B cell (primary cell): ENCODE measurements around the gene NWD2. TPM values are rescaled to one million over a fixed set of nuclear protein-coding genes. Genes with fewer than 3 reads are reported as not detected.

Experiments used
- ATAC-seq: fragments of 200-7000 bp; cut with Tn5 transposase; one replicate; pipeline ENCODE4 v1.10.0; 2021; ENCODE audit warnings: low read depth, mild to moderate bottlenecking, moderate number of reproducible peaks, moderate library complexity
- CTCF ChIA-PET: fragments of 350-600 bp; sonication (Branson Sonifier 250); formaldehyde crosslinking; loops from one replicate; lab custom pipeline; 2021; ENCODE audit warnings: antibody characterized with exemption, inconsistent platforms; lab: Charles Lee
- POLR2A ChIA-PET: fragments of 350-600 bp; sonication (Branson Sonifier 250); formaldehyde crosslinking; loops from one replicate; lab custom pipeline; 2021; ENCODE audit warnings: antibody characterized with exemption; lab: Charles Lee
- DNase-seq: peaks from one replicate; pipeline ENCODE4 v3.0.0; 2013
- H2AFZ ChIP-seq: 2 replicates; pipeline ENCODE4 v1.6.1; 2012; ENCODE audit warnings: mild to moderate bottlenecking, low read depth, low read length; ENCODE audit not compliant: insufficient read depth, poor library complexity, severe bottlenecking
- H3K27ac ChIP-seq, 2 donors: 1 replicate in 1 of 2; 2 replicates in 1 of 2; pipeline ENCODE4 v1.5.1; 2012 to 2013; ENCODE audit warnings: low read length in 2 of 2, mild to moderate bottlenecking in 2 of 2, moderate library complexity in 1 of 2
- H3K27me3 ChIP-seq, 4 experiments: fragments of 200-600 bp in 1 of 4; sonication (generic) in 1 of 4; replicated peaks in 1 of 4; 1 replicate in 2 of 4; 2 replicates in 2 of 4; pipeline versions ENCODE4 v1.6.1 to v1.7.0; 2013 to 2016; ENCODE audit warnings: low read length in 3 of 4, mild to moderate bottlenecking in 2 of 4, mixed read lengths in 1 of 4, moderate library complexity in 1 of 4; ENCODE audit not compliant: insufficient read depth in 4 of 4, control insufficient read depth in 3 of 4; ENCODE audit errors: control extremely low read depth in 1 of 4
- H3K36me3 ChIP-seq, 2 experiments: replicated peaks in 1 of 2; 1 replicate in 1 of 2; 2 replicates in 1 of 2; pipeline versions ENCODE4 v1.6.1 to v1.7.1; 2013; ENCODE audit warnings: low read length in 1 of 2; ENCODE audit not compliant: insufficient read depth in 2 of 2, control insufficient read depth in 1 of 2; ENCODE audit errors: control extremely low read depth in 1 of 2, extremely low read depth in 1 of 2
- H3K4me1 ChIP-seq, 2 donors: fragments of 200-600 bp in 1 of 2; sonication (generic) in 1 of 2; 1 replicate in 1 of 2; 2 replicates in 1 of 2; pipeline versions ENCODE4 v1.5.1 to v1.6.1; 2013 to 2017; ENCODE audit warnings: low read length in 2 of 2; ENCODE audit not compliant: control insufficient read depth in 2 of 2, insufficient read depth in 2 of 2
- H3K4me2 ChIP-seq: replicated peaks from 2 replicates; pipeline ENCODE3; 2012; ENCODE audit warnings: mild to moderate bottlenecking, low read depth, low read length; ENCODE audit not compliant: poor library complexity, severe bottlenecking
- H3K4me3 ChIP-seq, 5 experiments: fragments of 200-600 bp in 1 of 5; sonication (generic) in 1 of 5; 1 replicate in 3 of 5; 2 replicates in 2 of 5; pipeline versions ENCODE4 v1.5.1 to v1.7.0; 2011 to 2016; ENCODE audit warnings: low read length in 4 of 5, mild to moderate bottlenecking in 4 of 5, low read depth in 2 of 5, control low read depth in 1 of 5, moderate library complexity in 1 of 5; ENCODE audit not compliant: insufficient read depth in 1 of 5; ENCODE audit errors: control extremely low read depth in 1 of 5, extremely low read depth in 1 of 5
- H3K79me2 ChIP-seq: fragments of 200-600 bp; sonication (generic); one replicate; pipeline ENCODE4 v1.6.0; 2016; ENCODE audit warnings: low read length; ENCODE audit not compliant: control insufficient read depth, insufficient read depth
- H3K9ac ChIP-seq: fragments of 200-600 bp; sonication (generic); 2 replicates; pipeline ENCODE4 v1.6.1; 2017; ENCODE audit warnings: mild to moderate bottlenecking, low read length, moderate library complexity
- H3K9me3 ChIP-seq, 3 donors: one replicate each; pipeline versions ENCODE4 v1.6.1 to v1.7.1; 2013; ENCODE audit warnings: low read length in 2 of 3; ENCODE audit not compliant: control insufficient read depth in 2 of 3, insufficient read depth in 1 of 3; ENCODE audit errors: control extremely low read depth in 1 of 3
- H4K20me1 ChIP-seq: 2 replicates; pipeline ENCODE4 v1.6.0; 2012; ENCODE audit warnings: mild to moderate bottlenecking, low read length; ENCODE audit not compliant: insufficient read depth, control insufficient read depth, poor library complexity, severe bottlenecking
- H3K27ac Mint-ChIP-seq: one replicate; pipeline ENCODE4 v1.8.0; 2021; ENCODE audit warnings: mixed read lengths
- H3K27me3 Mint-ChIP-seq: one replicate; pipeline ENCODE4 v1.8.0; 2021; ENCODE audit warnings: mixed read lengths
- H3K4me1 Mint-ChIP-seq: one replicate; pipeline ENCODE4 v1.8.0; 2021; ENCODE audit warnings: mixed read lengths
- H3K4me3 Mint-ChIP-seq: one replicate; pipeline ENCODE4 v1.8.0; 2021; ENCODE audit warnings: mixed read lengths
- H3K9me3 Mint-ChIP-seq: one replicate; pipeline ENCODE4 v1.8.0; 2022; ENCODE audit warnings: mixed read lengths; ENCODE audit not compliant: insufficient read depth
- CTCF ChIP-seq: fragments of 200-600 bp; IDR thresholded peaks from one replicate; pipeline ENCODE4 v1.8.0; 2022; ENCODE audit warnings: antibody characterized with exemption, mild to moderate bottlenecking
- EZH2 ChIP-seq: IDR thresholded peaks from 2 replicates; pipeline ENCODE4 v1.6.1; 2012; ENCODE audit warnings: borderline replicate concordance, low read depth, mild to moderate bottlenecking, moderate library complexity, low read length; ENCODE audit not compliant: insufficient read depth, poor library complexity, severe bottlenecking
- WGBS: methylation state at CpG from one replicate; pipeline ENCODE4 v1.1.5; 2013; ENCODE audit warnings: missing lambda C conversion rate; ENCODE audit not compliant: insufficient coverage; 5-methylcytosine and 5-hydroxymethylcytosine counted together
- intact Hi-C: fragments of 100-400 bp; cut with micrococcal nuclease; formaldehyde crosslinking; loops from one replicate; pipeline ENCODE4 v1.10.0; 2022
- polyA plus RNA-seq: library from polyadenylated mRNA; depleted of rRNA; stranded (reverse); fragments of >200 nt; gene quantifications from 2 replicates; pipeline ENCODE4 v1.2.3, GENCODE V29; 2012
- total RNA-seq, 2 donors: library from RNA; stranded (reverse); fragments of 120-200 nt in 1 of 2; gene quantifications; 1 replicate in 1 of 2; 2 replicates in 1 of 2; pipeline versions ENCODE4 v1.2.3 to v1.2.4, GENCODE V29; 2013 to 2022

Gene NWD2
- total and polyA plus RNA-seq, 2 donors (not counting 1 experiment from before 2014, with no cell fraction given), result not detected

DNA sequence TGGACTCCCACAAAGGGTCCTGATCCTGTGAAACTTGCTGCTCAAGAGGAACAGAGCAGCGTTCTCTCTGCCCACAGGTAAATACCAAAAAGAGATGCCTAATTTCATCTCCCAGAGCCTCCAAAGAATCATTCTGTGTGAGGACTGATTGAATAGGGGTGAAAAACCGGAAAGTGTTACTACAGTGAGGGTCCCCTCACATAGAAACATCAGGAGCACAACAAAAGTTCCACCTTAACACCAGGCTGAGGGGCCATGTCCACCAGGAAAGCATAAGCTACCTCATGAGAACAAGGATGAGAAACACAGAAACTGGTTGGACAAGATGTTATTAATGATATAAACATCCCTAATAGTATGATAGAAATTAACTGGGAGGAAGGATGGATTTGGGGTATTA lies 140.9 kb downstream of the NWD2 start:
- Histone ChIP-seq H3K27ac (no peak overlapping the region), H3K4me3 (no peak overlapping the region), H3K79me2 (no peaks in the 10 kb centered on the region), H3K27me3 (no peaks in the 10 kb centered on the region), H3K9ac (no peak overlapping the region), H2AFZ (no peak overlapping the region), H3K36me3 (no peaks in the 10 kb centered on the region), H3K9me3 (no peaks in the 10 kb centered on the region), H4K20me1 (no peaks in the 10 kb centered on the region), H3K4me1 (no peaks in the 10 kb centered on the region), H3K4me2 (no peak overlapping the region)
- Mint-ChIP-seq H3K27me3 (peaks cover 15% of the 10 kb centered on the region), H3K27ac (no peak overlapping the region), H3K4me3 (no peak overlapping the region), H3K9me3 (no peaks in the 10 kb centered on the region), H3K4me1 (no peaks in the 10 kb centered on the region)
- CTCF ChIA-PET, result interaction anchor here (0.6 to 1.7 kb wide), 3 partner anchors 8 to 11 kb away, joined by 3 to 4 read pairs (median 3); no protein-coding TSS in a partner anchor
- DNase-seq (no peak), ATAC-seq (no peak)
- TF ChIP-seq EZH2 (no peak), CTCF (no peak)
- no CpG with 5 or more reads among the region's 2 CpGs for WGBS
- intact Hi-C loops, result no loop called here
- POLR2A ChIA-PET, result no interaction called here

DNA sequence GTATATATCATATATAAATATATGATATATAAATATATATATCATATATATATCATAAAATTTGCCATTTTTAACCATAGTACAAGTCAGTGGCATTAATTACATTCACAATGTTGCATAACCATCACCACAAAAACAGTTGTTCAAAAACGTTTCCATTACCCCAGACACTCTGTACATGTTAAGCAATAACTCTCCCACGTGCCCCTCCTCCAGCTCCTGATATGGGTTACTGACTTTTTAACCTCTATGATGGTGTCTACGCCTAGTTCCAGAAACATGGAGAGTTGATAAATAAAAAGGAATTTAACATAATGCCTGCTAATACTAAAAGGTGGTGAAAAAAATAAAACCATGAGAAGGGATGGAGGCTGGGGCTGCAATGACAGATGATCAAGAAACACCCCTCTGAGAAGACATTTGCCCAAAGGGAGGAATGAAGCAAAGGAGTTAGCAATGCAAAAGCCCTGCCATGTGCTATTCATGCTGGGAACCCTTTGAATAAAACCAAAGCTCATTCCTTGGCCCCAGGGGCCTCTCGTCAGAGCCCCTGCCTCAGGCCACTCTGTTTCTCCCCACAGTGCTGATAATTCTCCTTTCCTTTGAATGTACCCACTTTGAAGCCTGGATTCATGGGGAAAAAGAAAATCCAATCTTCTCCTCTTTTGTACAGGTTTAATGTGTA lies 144.3 kb downstream of the NWD2 start:
- H3K4me3 ChIP-seq, result no peak overlapping the region
- no peaks in the 10 kb centered on the region for H3K27me3 ChIP-seq
- ChIA-PET POLR2A (no interaction called here), CTCF (interaction anchor here (0.9 to 2.0 kb wide), 4 partner anchors 8 to 16 kb away, joined by 3 to 11 read pairs (median 6); no protein-coding TSS in a partner anchor)
- intact Hi-C loops, result no loop called here
- H3K9me3 ChIP-seq, result no peaks in the 10 kb centered on the region
- H3K4me2 ChIP-seq, result no peak overlapping the region
- no peaks in the 10 kb centered on the region for H3K9me3 Mint-ChIP-seq
- no peaks in the 10 kb centered on the region for H3K4me1 ChIP-seq
- no peak overlapping the region for H3K9ac ChIP-seq
- H3K36me3 ChIP-seq, result no peaks in the 10 kb centered on the region
- no peak for DNase-seq
- H3K4me3 Mint-ChIP-seq, result no peak overlapping the region
- H3K27ac Mint-ChIP-seq, result no peak overlapping the region
- peaks cover 10% of the 10 kb centered on the region for H3K27me3 Mint-ChIP-seq
- no peak overlapping the region for H2AFZ ChIP-seq
- WGBS, result 0% methylated on average over 1 of the region's 4 CpGs
- no peak for TF ChIP-seq EZH2
- no peak for TF ChIP-seq CTCF
- no peak for ATAC-seq
- no peaks in the 10 kb centered on the region for H4K20me1 ChIP-seq
- H3K79me2 ChIP-seq, result no peaks in the 10 kb centered on the region
- H3K4me1 Mint-ChIP-seq, result no peaks in the 10 kb centered on the region
- H3K27ac ChIP-seq, result no peak overlapping the region
